ENCODE results near the gene ABLIM2.

The ABLIM2 gene

GRCh38 chr4:8000721-8001491, 157.7 kb downstream of the ABLIM2 start:
- no peak for DNase-seq (ENCODE audit: low spot score)

- DNase-seq (ENCODE audit: low spot score): no peak
Measured at GRCh38 chr4:8000247-8000646, 158.4 kb downstream of the ABLIM2 start.

GRCh38 chr4:7999695-8000094, 158.9 kb downstream of the ABLIM2 start:
- DNase-seq (ENCODE audit: low spot score): no peak

- DNase-seq (ENCODE audit: low spot score): no peak
Measured at GRCh38 chr4:7999279-7999678, 159.3 kb downstream of the ABLIM2 start.

GRCh38 chr4:7998447-7998846, 160.2 kb downstream of the ABLIM2 start:
- no peak for DNase-seq (ENCODE audit: low spot score)

- no peak for DNase-seq (ENCODE audit: low spot score)
Measured at GRCh38 chr4:7995866-7996265, 162.7 kb downstream of the ABLIM2 start.

GRCh38 chr4:7995135-7995534, 163.5 kb downstream of the ABLIM2 start:
- no peak for DNase-seq (ENCODE audit: low spot score)

GRCh38 chr4:7993671-7994070, 164.9 kb downstream of the ABLIM2 start:
- no peak for DNase-seq (ENCODE audit: low spot score)

GRCh38 chr4:7992846-7993245, 165.8 kb downstream of the ABLIM2 start:
- DNase-seq (ENCODE audit: low spot score): no peak

GRCh38 chr4:7990807-7991459, 167.7 kb downstream of the ABLIM2 start:
- no peak for DNase-seq (ENCODE audit: low spot score)

- DNase-seq (ENCODE audit: low spot score): no peak
Measured at GRCh38 chr4:7989654-7990053, 169.0 kb downstream of the ABLIM2 start.

- DNase-seq (ENCODE audit: low spot score): no peak
Measured at GRCh38 chr4:7988437-7988836, 170.2 kb downstream of the ABLIM2 start.

- DNase-seq (ENCODE audit: low spot score): peak; percentile 76
Measured at GRCh38 chr4:7987148-7987989, 171.2 kb downstream of the ABLIM2 start.

- DNase-seq (ENCODE audit: low spot score): no peak
Measured at GRCh38 chr4:7985891-7986441, 172.6 kb downstream of the ABLIM2 start.

- DNase-seq (ENCODE audit: low spot score): no peak
Measured at GRCh38 chr4:7985072-7985471, 173.5 kb downstream of the ABLIM2 start.

- DNase-seq (ENCODE audit: low spot score): no peak
Measured at GRCh38 chr4:7984286-7984925, 174.2 kb downstream of the ABLIM2 start.

GRCh38 chr4:7983296-7983695, 175.3 kb downstream of the ABLIM2 start:
- no peak for DNase-seq (ENCODE audit: low spot score)

GRCh38 chr4:7981738-7982394, 176.7 kb downstream of the ABLIM2 start:
- no peak for DNase-seq (ENCODE audit: low spot score)

GRCh38 chr4:7980036-7980435, 178.6 kb downstream of the ABLIM2 start:
- no peak for DNase-seq (ENCODE audit: low spot score)

GRCh38 chr4:7979652-7979968, 179.0 kb downstream of the ABLIM2 start:
- DNase-seq (ENCODE audit: low spot score): no peak

- DNase-seq (ENCODE audit: low spot score): no peak
Measured at GRCh38 chr4:7978907-7979651, 179.5 kb downstream of the ABLIM2 start.
